ENCODE data around the gene PCDHGA4.
"Not testable (repeated sequence)": the region's sequence is repeated elsewhere in the genome, so short reads cannot be mapped to it uniquely, and the experiment has no call there.

PCDHGA4 gene

DNA sequence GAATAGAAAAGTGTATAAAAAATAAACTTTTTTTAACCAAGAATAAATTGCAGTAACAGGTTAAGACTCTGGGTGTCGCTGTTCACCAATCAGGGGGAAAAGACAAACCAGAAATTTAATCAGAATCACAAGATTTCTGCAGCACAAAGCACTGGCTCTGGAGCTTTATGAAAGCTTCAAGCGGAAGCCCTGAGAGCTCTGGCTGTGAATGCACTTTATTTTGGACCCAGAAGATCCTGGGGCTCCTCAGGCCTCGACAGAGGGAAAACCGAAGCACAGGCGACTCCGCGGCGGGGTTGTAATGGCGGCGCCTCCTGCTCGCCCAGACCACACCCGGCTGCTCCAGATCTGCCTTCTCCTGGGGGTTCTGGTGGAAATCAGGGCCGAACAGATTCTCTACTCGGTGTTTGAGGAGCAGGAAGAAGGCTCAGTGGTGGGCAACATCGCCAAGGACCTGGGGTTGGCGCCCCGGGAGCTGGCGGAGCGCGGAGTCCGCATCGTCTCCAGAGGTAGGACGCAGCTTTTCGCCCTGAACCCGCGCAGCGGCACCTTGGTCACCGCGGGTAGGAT, at the start of gene PCDHGA4:
PCDHGA4 (plus strand) TSS at position 122 of the 570 bp plus-strand sequence; CDS start at position 209, 87 bp downstream.
- Mint-ChIP-seq H3K27ac (no peak within 1 kb of the TSS), H3K27me3 (peaks cover 65 to 83% of the 10 kb centered on the region in 2 donors), H3K4me3 (no peak within 1 kb of the TSS), H3K9me3 (peaks cover 13 to 21% of the 10 kb centered on the region in 2 donors), H3K4me1 (peaks cover 0 to 1% of the 10 kb centered on the region in 2 donors), H3K36me3 (peaks cover 12 to 15% of the 10 kb centered on the region in 2 donors)
- DNase-seq = no peak
- ATAC-seq (replicated peaks) = no peak

DNA sequence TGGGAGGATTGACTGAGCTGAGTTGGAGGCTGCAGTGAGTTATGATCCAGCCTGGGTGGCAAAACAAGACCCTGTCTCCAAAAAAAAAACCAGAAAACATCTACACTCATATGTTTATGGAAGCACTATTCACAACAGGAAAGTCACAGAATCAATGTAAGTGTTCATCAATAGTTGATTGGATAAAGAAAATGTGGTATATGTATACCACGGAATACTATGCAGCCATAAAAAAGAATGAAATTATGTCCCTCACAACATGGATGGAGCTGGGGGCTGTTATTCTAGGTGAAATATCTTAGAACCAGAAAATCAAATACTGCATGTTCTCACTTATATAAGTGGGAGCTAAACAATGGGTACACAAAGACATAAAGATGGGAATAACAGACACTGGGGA, 48.2 kb upstream of the PCDHGA4 start:
- H3K27me3 Mint-ChIP-seq = no peaks in the 10 kb centered on the region
- peaks cover 1 to 4% of the 10 kb centered on the region in 2 donors for H3K4me1 Mint-ChIP-seq
- H3K9me3 Mint-ChIP-seq = peaks cover 42 to 43% of the 10 kb centered on the region in 2 donors
- ATAC-seq (replicated peaks) (no peak), DNase-seq (no peak)
- H3K36me3 Mint-ChIP-seq = peaks cover 65 to 79% of the 10 kb centered on the region in 2 donors
- H3K27ac Mint-ChIP-seq = no peak overlapping the region
- no peak overlapping the region for H3K4me3 Mint-ChIP-seq

DNA sequence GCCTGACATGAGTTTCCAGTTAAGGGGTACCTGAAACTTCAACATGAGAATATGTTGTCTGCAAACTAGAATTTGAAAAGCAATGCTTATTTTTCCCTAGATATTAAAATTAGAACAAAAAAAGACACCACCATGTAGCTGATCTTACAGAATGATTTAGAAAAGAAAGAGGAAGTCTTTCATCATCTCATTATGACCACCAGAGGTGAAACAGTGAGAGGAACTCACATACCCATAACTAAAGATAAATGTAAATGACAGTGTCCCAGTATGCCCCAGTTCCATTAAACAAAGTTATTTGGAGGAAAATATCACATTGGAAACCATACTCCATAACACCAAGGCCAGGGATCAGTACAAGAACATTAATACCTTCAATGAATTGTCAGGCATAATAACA, 41.1 kb upstream of the PCDHGA4 start:
- ATAC-seq (replicated peaks) (no peak), DNase-seq (no peak)
- Mint-ChIP-seq H3K27me3 (no peaks in the 10 kb centered on the region), H3K36me3 (peaks cover 83 to 88% of the 10 kb centered on the region in 2 donors), H3K9me3 (peaks cover 29 to 35% of the 10 kb centered on the region in 2 donors), H3K27ac (no peak overlapping the region), H3K4me1 (peaks cover 15 to 21% of the 10 kb centered on the region in 2 donors), H3K4me3 (no peak overlapping the region)

DNA sequence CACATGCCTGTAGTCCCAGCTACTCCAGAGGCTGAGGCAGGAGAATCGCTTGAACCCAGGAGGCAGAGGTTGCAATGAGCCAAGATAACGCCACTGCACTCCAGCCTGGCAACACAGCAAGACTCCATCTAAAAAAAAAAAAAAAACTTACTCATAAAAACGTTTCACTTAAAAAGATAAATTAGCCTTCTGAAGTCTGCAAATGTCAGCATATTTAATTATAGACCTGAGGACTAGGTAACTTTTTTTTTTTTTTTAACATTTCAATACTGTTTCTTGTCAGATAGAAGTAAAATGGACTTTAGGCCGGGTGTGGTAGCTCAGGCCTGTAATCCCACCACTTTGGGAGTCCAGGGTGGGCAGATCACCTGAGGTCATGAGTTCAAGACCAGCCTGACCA, 37.9 kb upstream of the PCDHGA4 start:
- H3K36me3 Mint-ChIP-seq = peaks cover 77 to 82% of the 10 kb centered on the region in 2 donors
- not testable (repeated sequence) for H3K4me3 Mint-ChIP-seq; H3K27me3 Mint-ChIP-seq; ATAC-seq (replicated peaks); DNase-seq
- peak overlapping the region; percentile 37 for H3K27ac Mint-ChIP-seq
- peaks cover 29 to 31% of the 10 kb centered on the region in 2 donors for H3K9me3 Mint-ChIP-seq
- H3K4me1 Mint-ChIP-seq = peaks cover 26 to 36% of the 10 kb centered on the region in 2 donors

DNA sequence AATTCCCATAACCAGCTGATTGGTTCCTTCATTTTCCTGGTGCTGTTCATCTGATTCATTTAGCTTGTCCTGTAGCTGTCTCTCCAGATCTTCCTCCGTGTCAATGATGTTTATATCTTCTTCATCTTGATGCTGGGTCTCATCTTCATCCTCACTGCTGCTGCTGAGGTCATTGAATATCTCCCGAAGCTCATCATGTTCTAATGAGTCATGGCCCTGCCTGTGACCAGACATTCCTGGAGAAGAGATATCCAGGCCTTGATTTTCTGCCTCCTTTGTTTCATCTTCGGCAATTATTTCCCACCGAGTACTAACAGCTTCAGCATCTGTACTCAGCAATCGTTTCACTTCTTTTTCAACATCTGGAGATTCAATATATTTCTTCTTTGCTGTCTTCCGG, 35.6 kb upstream of the PCDHGA4 start:
- DNase-seq (no peak), ATAC-seq (replicated peaks) (no peak)
- Mint-ChIP-seq H3K4me1 (peaks cover 23 to 36% of the 10 kb centered on the region in 2 donors), H3K27me3 (no peaks in the 10 kb centered on the region), H3K27ac (peak overlapping the region; percentile 100), H3K36me3 (peaks cover 59 to 60% of the 10 kb centered on the region in 2 donors), H3K4me3 (peak overlapping the region; percentile 97 to 99), H3K9me3 (peaks cover 25 to 29% of the 10 kb centered on the region in 2 donors)

DNA sequence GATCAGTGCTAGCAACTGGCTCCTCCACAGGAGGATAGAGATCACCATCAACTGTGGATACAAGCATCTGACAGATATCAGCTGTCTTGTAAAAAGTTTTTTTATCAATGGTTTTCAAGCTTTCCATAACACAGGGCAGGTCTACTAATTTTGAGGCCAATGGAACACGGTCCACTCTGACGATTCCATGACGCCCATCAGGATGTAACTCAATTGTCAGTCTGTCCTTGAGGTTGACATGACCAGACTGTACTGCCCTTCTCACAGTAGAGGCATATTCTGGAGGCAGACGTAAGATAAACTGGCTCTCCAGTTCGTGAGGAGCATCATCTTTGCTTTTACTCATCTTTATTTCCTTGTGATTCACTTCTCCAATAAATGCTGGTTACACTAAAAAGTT, 35.1 kb upstream of the PCDHGA4 start:
- no peaks in the 10 kb centered on the region for H3K27me3 Mint-ChIP-seq
- ATAC-seq (replicated peaks) (no peak), DNase-seq (no peak)
- peaks cover 23 to 28% of the 10 kb centered on the region in 2 donors for H3K9me3 Mint-ChIP-seq
- H3K36me3 Mint-ChIP-seq = peaks cover 55 to 56% of the 10 kb centered on the region in 2 donors
- H3K27ac Mint-ChIP-seq = peak overlapping the region; percentile 100
- peaks cover 23 to 36% of the 10 kb centered on the region in 2 donors for H3K4me1 Mint-ChIP-seq
- peak overlapping the region; percentile 97 to 99 for H3K4me3 Mint-ChIP-seq

DNA sequence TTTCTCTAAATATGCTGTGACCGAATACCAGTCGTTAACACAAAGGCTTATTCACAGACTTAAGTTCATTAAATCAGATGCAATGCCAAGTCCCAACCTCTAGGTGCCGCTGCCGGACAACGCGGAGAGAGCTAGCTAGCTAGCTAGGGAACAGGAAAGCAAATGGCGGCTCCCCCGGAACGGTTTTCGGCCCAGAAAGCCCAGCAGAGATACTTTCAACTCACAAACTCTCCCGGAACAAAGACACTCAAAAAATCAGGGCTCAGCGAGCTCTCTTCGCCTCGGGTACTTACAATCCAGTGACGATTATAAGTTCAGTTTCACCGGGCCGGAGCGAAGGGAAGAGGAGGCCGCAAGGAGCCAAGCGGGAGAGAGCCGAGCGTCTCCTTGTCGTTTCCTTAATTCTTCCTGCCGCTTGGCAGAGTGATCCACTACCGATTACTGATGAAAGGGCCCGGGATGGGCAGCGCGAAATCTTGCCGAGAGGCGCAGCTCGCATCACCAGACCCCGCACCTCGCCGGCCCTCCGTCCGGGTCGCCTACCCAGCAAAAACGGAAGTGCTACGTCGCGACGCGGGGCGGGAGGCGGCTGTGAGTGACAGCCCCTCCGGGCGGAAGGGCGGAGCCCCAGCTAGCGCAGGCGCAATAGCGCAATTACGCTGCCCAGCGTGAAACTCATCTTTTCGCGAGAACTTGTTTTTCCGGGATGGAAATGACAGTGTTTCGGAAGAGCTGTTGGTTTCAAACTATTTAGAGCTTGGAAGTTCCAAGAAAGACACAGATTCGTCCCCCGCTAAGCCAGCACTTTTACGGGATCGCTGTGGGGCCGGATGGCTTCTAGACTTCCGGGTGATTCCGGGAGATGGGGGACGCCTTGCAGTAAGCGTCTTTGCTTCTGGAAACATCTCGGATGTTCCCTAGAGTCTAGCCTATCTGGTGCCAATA, 34.3 kb upstream of the PCDHGA4 start, which contains the start of gene TAF7:
TAF7 (minus strand) TSS at position 560 of the 945 bp plus-strand sequence. CDS start 740 bp downstream, outside the sequence.
- Mint-ChIP-seq H3K27ac (peak within 1 kb of the TSS; percentile 100), H3K4me1 (peaks cover 16 to 29% of the 10 kb centered on the region in 2 donors), H3K27me3 (no peaks in the 10 kb centered on the region), H3K36me3 (peaks cover 47 to 48% of the 10 kb centered on the region in 2 donors), H3K4me3 (peak within 1 kb of the TSS; percentile 97 to 99), H3K9me3 (peaks cover 19 to 20% of the 10 kb centered on the region in 2 donors)
- DNase-seq (peak; percentile 92), ATAC-seq (replicated peaks) (peak; percentile 95 to 96)

DNA sequence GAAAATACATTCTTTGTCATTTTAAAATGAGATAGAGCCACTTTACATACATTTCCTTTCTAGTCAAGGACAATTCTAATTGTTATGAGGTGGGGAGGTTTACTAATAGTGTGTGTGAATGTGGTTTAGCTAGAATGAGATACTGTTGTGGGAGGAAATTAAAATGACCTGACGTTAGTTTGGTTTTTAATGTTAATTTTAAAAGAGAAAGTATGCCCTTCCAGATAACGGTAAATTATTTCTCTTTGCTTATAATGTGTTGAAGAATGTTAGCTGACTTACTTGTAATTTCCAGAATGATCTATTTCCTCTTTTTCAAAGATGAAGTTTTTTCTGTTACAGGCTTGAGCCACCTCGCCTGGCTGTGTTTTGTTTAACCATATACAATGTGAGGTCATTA, 32.6 kb upstream of the PCDHGA4 start:
- DNase-seq (no peak), ATAC-seq (replicated peaks) (no peak)
- Mint-ChIP-seq H3K9me3 (peaks cover 16% of the 10 kb centered on the region in 2 donors), H3K27ac (no peak overlapping the region), H3K4me1 (peaks cover 18 to 32% of the 10 kb centered on the region in 2 donors), H3K4me3 (peak overlapping the region in 1 of 2 donors; percentile 17), H3K36me3 (peaks cover 33 to 34% of the 10 kb centered on the region in 2 donors), H3K27me3 (peaks cover 12 to 13% of the 10 kb centered on the region in 2 donors)

DNA sequence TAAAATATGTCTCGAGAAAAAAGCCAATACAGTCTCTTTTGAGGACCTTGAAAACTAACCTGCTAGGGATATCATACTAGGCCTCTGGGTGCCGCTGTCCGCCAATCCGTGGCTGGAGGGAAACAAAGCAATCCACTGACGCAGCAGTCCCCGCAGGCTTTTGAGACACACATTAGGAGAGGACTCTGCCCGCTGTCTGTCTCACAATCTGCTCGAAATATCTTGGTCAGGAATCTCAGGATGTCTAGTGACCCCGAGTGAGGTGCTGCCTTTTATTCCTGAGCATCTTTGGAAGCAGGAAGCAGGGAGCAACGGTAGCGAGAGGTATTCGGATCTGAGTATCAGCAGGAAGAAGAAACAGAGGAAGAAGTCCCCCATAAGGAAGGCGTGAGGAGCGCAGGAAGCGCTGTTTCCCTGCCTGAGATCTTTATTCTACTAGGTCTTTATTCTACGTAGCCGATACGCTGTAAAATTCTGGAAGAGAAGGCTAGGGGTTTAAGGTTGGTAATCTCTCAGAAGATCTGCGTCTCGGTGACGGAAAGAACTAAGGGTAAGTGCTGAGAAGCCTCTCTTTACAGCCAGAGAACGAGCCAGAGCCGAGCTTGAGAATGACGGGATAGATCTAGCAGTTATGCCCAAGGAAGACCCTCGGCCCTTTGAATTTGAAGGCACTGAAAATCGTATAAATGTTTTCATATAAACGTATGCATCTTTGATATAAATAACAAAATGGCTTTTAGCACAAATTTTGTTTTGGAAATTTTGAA, 28.6 kb upstream of the PCDHGA4 start:
- peaks cover 3 to 7% of the 10 kb centered on the region in 2 donors for H3K4me1 Mint-ChIP-seq
- peak; percentile 51 for DNase-seq
- peaks cover 7 to 12% of the 10 kb centered on the region in 2 donors for H3K9me3 Mint-ChIP-seq
- peaks cover 6 to 7% of the 10 kb centered on the region in 2 donors for H3K36me3 Mint-ChIP-seq
- peak overlapping the region; percentile 95 for H3K4me3 Mint-ChIP-seq
- ATAC-seq (replicated peaks) = peak; percentile 92 to 94
- H3K27me3 Mint-ChIP-seq = peaks cover 35 to 43% of the 10 kb centered on the region in 2 donors
- peak overlapping the region; percentile 91 for H3K27ac Mint-ChIP-seq

DNA sequence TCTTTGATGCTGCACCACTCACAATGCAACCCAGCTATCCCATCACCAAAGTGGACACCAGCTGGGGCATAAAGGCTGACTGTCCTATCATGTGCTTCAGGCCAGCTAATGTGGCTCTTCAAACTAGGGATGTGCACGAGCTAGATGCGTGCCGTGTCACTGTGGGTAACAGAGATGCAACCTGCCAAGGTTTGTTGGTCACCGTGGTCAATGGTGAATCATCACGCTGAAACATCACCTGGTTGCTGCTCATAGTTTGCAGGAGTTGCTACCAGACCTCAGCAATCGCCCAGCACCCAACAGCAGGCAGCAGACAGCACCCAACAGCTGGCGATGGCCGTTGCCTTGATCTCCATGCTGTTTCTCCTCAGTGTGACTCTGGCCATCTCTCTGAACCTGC, 26.6 kb upstream of the PCDHGA4 start:
- no peak overlapping the region for H3K27ac Mint-ChIP-seq
- H3K27me3 Mint-ChIP-seq = peaks cover 49 to 63% of the 10 kb centered on the region in 2 donors
- peaks cover 3 to 7% of the 10 kb centered on the region in 2 donors for H3K4me1 Mint-ChIP-seq
- peaks cover 14 to 17% of the 10 kb centered on the region in 2 donors for H3K9me3 Mint-ChIP-seq
- no peak overlapping the region for H3K4me3 Mint-ChIP-seq
- peaks cover 6 to 17% of the 10 kb centered on the region in 2 donors for H3K36me3 Mint-ChIP-seq
- ATAC-seq (replicated peaks) = no peak
- no peak for DNase-seq

DNA sequence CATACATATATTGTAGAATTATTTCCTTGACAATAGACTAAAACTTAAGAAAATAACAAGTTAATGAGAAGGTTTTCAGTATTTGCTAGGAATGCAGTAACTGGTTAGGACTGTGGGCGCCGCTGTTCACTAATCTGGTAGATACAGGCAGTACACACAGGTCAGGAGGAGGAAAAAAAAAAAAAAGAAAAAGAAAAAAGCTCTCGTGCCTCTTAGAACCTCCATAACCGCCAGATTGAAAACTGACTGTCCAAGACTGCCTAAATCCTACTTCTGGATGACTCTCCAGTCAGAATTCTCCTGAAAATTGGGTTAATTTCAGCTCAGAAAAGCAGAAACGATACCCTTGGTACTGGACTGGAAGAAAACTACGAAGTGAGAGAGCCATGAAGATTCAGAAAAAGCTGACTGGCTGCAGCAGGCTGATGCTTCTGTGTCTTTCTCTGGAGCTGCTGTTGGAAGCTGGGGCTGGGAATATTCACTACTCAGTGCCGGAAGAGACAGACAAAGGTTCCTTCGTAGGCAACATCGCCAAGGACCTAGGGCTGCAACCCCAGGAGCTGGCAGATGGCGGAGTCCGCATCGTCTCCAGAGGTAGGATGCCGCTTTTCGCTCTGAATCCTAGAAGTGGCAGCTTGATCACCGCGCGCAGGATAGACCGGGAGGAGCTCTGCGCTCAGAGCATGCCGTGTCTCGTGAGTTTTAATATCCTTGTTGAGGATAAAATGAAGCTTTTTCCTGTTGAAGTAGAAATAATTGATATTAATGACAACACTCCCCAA, 24.3 kb upstream of the PCDHGA4 start, which contains the start of gene PCDHGA1:
PCDHGA1 (plus strand) TSS at position 216 of the 782 bp plus-strand sequence.
- H3K4me1 Mint-ChIP-seq = peaks cover 3 to 7% of the 10 kb centered on the region in 2 donors
- ATAC-seq (replicated peaks) (peak in 1 of 2 donors; percentile 48), DNase-seq (no peak)
- H3K27ac Mint-ChIP-seq = no peak within 1 kb of the TSS
- peaks cover 22% of the 10 kb centered on the region in 2 donors for H3K9me3 Mint-ChIP-seq
- H3K36me3 Mint-ChIP-seq = peaks cover 8 to 21% of the 10 kb centered on the region in 2 donors
- H3K4me3 Mint-ChIP-seq = no peak within 1 kb of the TSS
- H3K27me3 Mint-ChIP-seq = peaks cover 65 to 85% of the 10 kb centered on the region in 2 donors

DNA sequence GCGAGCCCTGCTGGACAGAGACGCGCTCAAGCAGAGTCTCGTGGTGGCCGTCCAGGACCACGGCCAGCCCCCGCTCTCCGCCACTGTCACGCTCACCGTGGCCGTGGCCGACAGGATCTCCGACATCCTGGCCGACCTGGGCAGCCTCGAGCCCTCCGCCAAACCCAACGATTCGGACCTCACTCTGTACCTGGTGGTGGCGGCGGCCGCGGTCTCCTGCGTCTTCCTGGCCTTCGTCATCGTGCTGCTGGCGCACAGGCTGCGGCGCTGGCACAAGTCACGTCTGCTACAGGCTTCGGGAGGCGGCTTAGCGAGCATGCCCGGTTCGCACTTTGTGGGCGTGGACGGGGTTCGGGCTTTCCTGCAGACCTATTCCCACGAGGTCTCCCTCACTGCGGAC, 22.2 kb upstream of the PCDHGA4 start:
- not testable (repeated sequence) for H3K4me3 Mint-ChIP-seq; ATAC-seq (replicated peaks); H3K27ac Mint-ChIP-seq; DNase-seq; H3K4me1 Mint-ChIP-seq
- Mint-ChIP-seq H3K27me3 (peaks cover 70 to 90% of the 10 kb centered on the region in 2 donors), H3K36me3 (peaks cover 8 to 21% of the 10 kb centered on the region in 2 donors), H3K9me3 (peaks cover 29 to 32% of the 10 kb centered on the region in 2 donors)

All from stimulated activated naive B cell treated with anti-CD40 and anti-IgM and Interleukin-4, amounts not matched to agents 10 μg/mL and 1 μg/mL and 100 μg/mL, for 72 hours (primary cell).